ENCODE data around the gene RAB20. TPM values are rescaled to one million over a fixed set of nuclear protein-coding genes. Genes with fewer than 3 reads are reported as not detected.

The RAB20 gene
- total RNA-seq, 1 experiment from 2014 or later = 16.6 TPM

Other genes starting within 250 kb of the RAB20 start
- gene NAXD, start 53.8 kb upstream of the RAB20 start, total RNA-seq (2014; rRNA removed; shearing (Covaris generic)) = 12.0 and 14.0 TPM in 2 replicates
- 35.1 and 40.3 TPM in 2 replicates for gene CARS2, start 144.4 kb upstream of the RAB20 start, total RNA-seq (2014; rRNA removed; shearing (Covaris generic))
- gene ING1, start 152.0 kb upstream of the RAB20 start, total RNA-seq (2014; rRNA removed; shearing (Covaris generic)) = 11.8 and 12.1 TPM in 2 replicates

Data from RPMI7951 (cell line).